Subcutaneous adipose tissue (tissue), 4 donors: ENCODE data around the gene TMEM108. TPM values are rescaled to one million over a fixed set of nuclear protein-coding genes. Genes with fewer than 3 reads are reported as not detected.

ENCODE experiments used
- total RNA-seq, 4 donors: library from RNA; depleted of rRNA; stranded (reverse); fragments of >200 nt; gene quantifications; one replicate each; pipeline ENCODE4 v1.1.0, GENCODE V29; 2016
- TF ChIP-seq, protein P1 (sequence below): fragments of 450-650 bp; IDR thresholded peaks from one replicate; pipeline ENCODE4 v1.5.1; 2016; ENCODE audit warnings: low read depth, mild to moderate bottlenecking, control low read depth, antibody characterized with exemption, moderate library complexity

TMEM108 gene
- total RNA-seq, 4 donors from 2014 or later, result 0.66 to 1.0 (median 0.75) TPM; not detected in 1

DNA sequence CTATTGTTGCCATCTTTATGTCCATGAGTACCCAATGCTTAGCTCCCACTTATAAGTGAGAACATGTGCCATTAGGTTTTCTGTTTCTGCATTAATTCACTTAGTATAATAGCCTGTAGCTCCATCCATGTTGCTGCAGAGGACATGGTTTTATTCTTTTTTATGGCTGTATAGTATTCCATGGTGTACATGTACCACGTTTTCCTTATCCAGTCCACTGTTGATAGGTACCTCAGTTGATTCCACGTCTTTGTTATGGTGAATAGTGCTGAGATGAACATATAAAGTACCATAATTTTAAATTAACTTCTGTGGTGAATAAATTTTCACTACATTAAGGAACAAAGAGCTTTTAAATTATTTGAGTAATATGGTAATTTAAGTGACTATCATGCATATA is 211.3 kb downstream of the TMEM108 start:
- TF ChIP-seq, protein P1, sequence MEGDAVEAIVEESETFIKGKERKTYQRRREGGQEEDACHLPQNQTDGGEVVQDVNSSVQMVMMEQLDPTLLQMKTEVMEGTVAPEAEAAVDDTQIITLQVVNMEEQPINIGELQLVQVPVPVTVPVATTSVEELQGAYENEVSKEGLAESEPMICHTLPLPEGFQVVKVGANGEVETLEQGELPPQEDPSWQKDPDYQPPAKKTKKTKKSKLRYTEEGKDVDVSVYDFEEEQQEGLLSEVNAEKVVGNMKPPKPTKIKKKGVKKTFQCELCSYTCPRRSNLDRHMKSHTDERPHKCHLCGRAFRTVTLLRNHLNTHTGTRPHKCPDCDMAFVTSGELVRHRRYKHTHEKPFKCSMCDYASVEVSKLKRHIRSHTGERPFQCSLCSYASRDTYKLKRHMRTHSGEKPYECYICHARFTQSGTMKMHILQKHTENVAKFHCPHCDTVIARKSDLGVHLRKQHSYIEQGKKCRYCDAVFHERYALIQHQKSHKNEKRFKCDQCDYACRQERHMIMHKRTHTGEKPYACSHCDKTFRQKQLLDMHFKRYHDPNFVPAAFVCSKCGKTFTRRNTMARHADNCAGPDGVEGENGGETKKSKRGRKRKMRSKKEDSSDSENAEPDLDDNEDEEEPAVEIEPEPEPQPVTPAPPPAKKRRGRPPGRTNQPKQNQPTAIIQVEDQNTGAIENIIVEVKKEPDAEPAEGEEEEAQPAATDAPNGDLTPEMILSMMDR, result no peak

DNA sequence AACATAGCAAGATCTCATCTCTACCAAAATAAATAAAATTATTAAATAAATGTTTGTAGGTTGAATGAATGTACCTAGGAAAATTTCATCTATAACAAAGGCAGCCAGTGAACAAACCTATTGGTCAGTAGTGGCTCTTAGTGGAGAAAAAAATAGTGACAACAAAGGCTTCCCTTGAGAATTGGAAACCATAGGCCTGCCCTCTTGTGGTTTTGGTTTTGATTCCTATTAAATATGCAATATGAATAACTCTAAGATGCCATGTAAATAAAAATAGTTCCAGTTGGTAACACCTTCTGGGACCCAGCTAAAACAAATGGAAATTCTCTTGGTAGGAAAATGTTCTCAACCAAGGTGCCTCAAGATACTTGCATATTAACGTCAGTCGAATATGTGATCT is 216.0 kb downstream of the TMEM108 start:
- TF ChIP-seq, protein P1, result no peak

DNA sequence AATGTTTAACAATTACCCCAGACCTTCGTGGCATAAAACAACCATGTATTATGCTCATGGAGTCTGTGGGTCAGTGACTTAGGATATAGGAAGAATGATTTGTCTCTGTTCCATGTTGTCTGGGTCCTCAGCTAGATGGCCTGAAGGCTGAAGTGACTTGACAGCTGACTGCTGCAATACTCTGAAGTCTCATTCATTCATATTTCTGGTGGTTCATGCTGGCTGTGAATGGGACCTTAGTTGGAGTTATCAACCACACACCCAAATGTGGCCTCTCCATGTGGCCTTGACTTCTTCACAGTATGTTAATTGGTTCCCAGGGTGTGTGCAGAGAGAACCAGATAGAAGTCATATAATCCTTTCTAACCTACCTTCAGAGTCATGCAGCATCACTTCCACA is 216.5 kb downstream of the TMEM108 start:
- TF ChIP-seq, protein P1, result no peak

DNA sequence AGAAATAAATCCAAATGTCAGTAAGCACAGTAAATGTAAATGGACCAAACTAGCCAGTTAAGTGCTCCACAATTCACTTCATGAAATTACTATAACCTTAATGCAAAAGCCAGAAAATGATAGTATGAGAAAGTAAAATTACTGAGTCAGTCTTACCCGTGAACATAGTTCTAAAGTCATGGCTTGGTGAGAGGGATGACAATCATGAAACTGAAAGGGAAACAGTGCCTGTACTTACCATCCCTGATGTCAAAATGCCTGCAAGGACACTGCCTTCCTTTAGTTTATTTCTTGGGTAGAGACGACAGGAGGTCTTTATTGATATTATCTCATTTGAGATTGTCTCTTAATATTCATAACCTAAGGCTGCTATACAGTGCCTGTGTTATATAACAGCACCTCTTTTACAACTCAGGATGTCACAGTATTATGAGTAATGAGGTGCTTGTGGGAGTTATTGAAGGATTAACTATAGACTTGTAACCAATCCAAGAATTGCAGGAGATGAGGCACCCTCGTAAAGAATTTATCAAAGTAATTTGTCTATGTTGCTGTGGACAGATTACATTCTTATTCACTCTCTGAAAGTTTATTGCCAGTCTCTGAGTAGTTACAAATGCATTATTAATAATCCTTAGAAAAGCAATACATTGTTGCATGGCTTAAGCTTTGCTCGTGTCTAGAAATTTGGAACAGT is 218.7 kb downstream of the TMEM108 start:
- TF ChIP-seq, protein P1, result no peak

DNA sequence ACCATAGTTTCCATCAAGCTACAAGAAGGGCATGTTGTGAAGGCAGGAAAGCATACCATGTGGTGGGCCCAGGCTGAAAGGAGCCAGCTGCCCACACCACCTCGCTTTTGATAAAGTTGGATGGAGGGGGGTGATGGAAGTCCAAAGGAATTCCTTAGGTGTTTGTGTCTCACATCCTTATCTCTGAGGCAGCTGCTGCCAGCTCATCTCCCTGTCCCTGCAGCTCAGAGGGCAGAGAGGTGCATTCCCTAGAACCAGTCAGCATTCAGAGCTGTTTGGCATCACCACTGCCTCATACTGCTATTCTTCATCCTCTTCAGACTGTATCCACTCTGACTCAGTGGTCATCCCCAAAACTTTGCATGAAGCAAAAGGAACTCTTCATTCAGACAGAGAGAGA is 220.2 kb downstream of the TMEM108 start:
- TF ChIP-seq, protein P1, result no peak

DNA sequence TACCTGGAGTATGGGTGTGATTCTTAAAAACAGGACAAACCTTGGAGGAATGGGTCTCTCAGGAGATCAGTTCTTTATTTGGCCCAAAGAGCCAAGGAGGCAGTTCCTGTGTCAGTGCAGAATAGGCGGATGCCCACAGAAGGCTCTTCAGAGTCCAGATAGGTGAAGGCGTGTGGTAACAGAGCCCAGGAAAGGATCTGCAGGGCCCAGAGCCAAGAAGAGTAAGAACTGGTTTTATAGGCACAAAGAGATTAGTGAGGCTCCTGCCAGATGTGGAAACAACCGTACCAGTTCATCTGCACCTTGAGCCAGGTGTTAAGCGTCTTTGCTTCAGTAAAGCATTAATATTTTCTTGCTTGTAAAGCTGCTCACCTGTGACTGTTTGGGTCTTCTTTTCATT is 221.6 kb downstream of the TMEM108 start:
- TF ChIP-seq, protein P1, result no peak

DNA sequence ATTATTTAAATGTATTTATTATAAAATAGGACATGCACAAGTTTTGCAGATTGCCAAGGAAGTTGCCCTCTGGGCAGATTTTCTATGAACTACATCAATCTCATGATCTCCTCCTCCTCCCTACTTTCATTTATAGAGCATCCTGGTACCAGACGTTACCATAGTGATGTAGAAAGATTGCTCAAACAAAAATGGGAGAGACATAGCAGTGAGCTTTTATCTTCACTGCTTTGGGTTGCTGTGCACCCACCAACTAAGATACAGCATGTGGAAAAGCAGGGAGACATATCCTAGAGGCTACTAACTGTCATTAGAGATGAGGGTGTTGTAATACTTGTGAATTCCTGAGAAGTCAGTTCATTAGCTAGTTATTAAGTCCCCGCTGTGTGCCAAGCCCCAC is 224.1 kb downstream of the TMEM108 start:
- TF ChIP-seq, protein P1, result no peak
